Smooth muscle cell of the umbilical artery (primary cell): ENCODE results near the gene ABCF1. TPM values are rescaled to one million over a fixed set of nuclear protein-coding genes. Genes with fewer than 3 reads are reported as not detected.

Experiments used
- total RNA-seq: library from RNA; depleted of rRNA; stranded (reverse); fragments of >200 nt; gene quantifications from 2 replicates; pipeline ENCODE4 v1.2.3, GENCODE V29; 2014

Gene ABCF1
- total RNA-seq: 35.9 and 54.6 TPM in 2 replicates

GRCh38 chr6:30571075-30571761 is at the start of gene ABCF1:
TSS of gene ABCF1 (plus strand) at chr6:30571442. CDS start at chr6:30571488, 46 bp downstream.

GRCh38 chr6:30556066-30556905 is 15.0 kb upstream of the ABCF1 start, which contains the start of gene GNL1:
TSS of gene GNL1 (minus strand) at chr6:30556489. CDS start at chr6:30556203, 286 bp downstream.

GRCh38 chr6:30556906-30557682 is 14.1 kb upstream of the ABCF1 start, which contains the start of gene PRR3:
TSS of gene PRR3 (plus strand) at chr6:30557295. CDS start at chr6:30557345, 50 bp downstream.

GRCh38 chr6:30616811-30617564 is 45.7 kb downstream of the ABCF1 start, which contains the start of gene PPP1R10:
TSS of gene PPP1R10 (minus strand) at chr6:30617243. CDS start at chr6:30609944, 7,299 bp downstream.

GRCh38 chr6:30617565-30618269 is 46.5 kb downstream of the ABCF1 start, which contains the start of gene MRPS18B:
TSS of gene MRPS18B (plus strand) at chr6:30617840. CDS start at chr6:30617866, 26 bp downstream.

GRCh38 chr6:30626484-30627366 is 55.5 kb downstream of the ABCF1 start, which contains the start of gene ATAT1:
TSS of gene ATAT1 (plus strand) at chr6:30626874.

Other genes with a start within 250 kb of the ABCF1 start
- 9.5 and 10.8 TPM in 2 replicates for gene TRIM39, start 244.5 kb upstream of the ABCF1 start, total RNA-seq
- 19.3 and 29.1 TPM in 2 replicates for gene RPP21, start 226.3 kb upstream of the ABCF1 start, total RNA-seq
- 216 and 227 TPM in 2 replicates for gene HLA-E, start 81.9 kb upstream of the ABCF1 start, total RNA-seq
- gene GNL1, start 15.0 kb upstream of the ABCF1 start, total RNA-seq: 40.1 and 48.8 TPM in 2 replicates
- gene PRR3, start 14.1 kb upstream of the ABCF1 start, total RNA-seq: 4.5 and 6.2 TPM in 2 replicates
- gene PPP1R10, start 45.8 kb downstream of the ABCF1 start, total RNA-seq: 17.5 and 24.6 TPM in 2 replicates
- 26.4 and 28.8 TPM in 2 replicates for gene MRPS18B, start 46.4 kb downstream of the ABCF1 start, total RNA-seq
- gene ATAT1, start 55.4 kb downstream of the ABCF1 start, total RNA-seq: 4.8 and 5.6 TPM in 2 replicates
- 3.0 and 3.2 TPM in 2 replicates for gene C6orf136, start 75.7 kb downstream of the ABCF1 start, total RNA-seq
- 33.6 and 37.8 TPM in 2 replicates for gene DHX16, start 101.6 kb downstream of the ABCF1 start, total RNA-seq
- 32.1 and 71.9 TPM in 2 replicates for gene PPP1R18, start 115.2 kb downstream of the ABCF1 start, total RNA-seq
- gene NRM, start 119.5 kb downstream of the ABCF1 start, total RNA-seq: 0.59 and 2.2 TPM in 2 replicates
- 4.5 and 13.2 TPM in 2 replicates for gene MDC1, start 145.8 kb downstream of the ABCF1 start, total RNA-seq
- 252 and 681 TPM in 2 replicates for gene TUBB, start 148.9 kb downstream of the ABCF1 start, total RNA-seq
- 72.2 and 90.1 TPM in 2 replicates for gene FLOT1, start 171.2 kb downstream of the ABCF1 start, total RNA-seq
- gene IER3, start 173.1 kb downstream of the ABCF1 start, total RNA-seq: 95.7 and 164 TPM in 2 replicates